ENCODE measurements around the gene PDGFRA. TPM values are rescaled to one million over a fixed set of nuclear protein-coding genes. Genes with fewer than 3 reads are reported as not detected.

Gene PDGFRA
- total and polyA plus RNA-seq, 8 donors, result 8.2 to 371 (median 52.4) TPM

- H3K4me1 ChIP-seq, result peaks cover 7 to 18% (median 13%) of the 10 kb centered on the region in 4 donors
- peaks cover 0 to 43% (median 13%) of the 10 kb centered on the region in 3 donors for H3K27me3 ChIP-seq
- DNase-seq, result no peak
- H3K9me3 ChIP-seq, result no peaks in the 10 kb centered on the region
- no peak overlapping the region for H3K4me3 ChIP-seq
- no peaks in the 10 kb centered on the region for H3K36me3 ChIP-seq
- 45 to 63% (median 55%) methylated on average over 6 of the region's 6 CpGs for WGBS, 5 donors
- TF ChIP-seq EP300 (IDR thresholded peaks at IDR 0.05), result no peak
- TF ChIP-seq POLR2A (IDR thresholded peaks at IDR 0.05), result no peak
- TF ChIP-seq POLR2AphosphoS5 (IDR thresholded peaks at IDR 0.05), result no peak
- TF ChIP-seq, protein P1, sequence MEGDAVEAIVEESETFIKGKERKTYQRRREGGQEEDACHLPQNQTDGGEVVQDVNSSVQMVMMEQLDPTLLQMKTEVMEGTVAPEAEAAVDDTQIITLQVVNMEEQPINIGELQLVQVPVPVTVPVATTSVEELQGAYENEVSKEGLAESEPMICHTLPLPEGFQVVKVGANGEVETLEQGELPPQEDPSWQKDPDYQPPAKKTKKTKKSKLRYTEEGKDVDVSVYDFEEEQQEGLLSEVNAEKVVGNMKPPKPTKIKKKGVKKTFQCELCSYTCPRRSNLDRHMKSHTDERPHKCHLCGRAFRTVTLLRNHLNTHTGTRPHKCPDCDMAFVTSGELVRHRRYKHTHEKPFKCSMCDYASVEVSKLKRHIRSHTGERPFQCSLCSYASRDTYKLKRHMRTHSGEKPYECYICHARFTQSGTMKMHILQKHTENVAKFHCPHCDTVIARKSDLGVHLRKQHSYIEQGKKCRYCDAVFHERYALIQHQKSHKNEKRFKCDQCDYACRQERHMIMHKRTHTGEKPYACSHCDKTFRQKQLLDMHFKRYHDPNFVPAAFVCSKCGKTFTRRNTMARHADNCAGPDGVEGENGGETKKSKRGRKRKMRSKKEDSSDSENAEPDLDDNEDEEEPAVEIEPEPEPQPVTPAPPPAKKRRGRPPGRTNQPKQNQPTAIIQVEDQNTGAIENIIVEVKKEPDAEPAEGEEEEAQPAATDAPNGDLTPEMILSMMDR (IDR thresholded peaks at IDR 0.05), result no peak
- intact Hi-C loops (cut with DNase I; ENCODE audit: low total_unique reads), result loop anchor here (5.0 kb wide), 1 partner anchor 1021 kb away; no protein-coding TSS in a partner anchor
- no peak overlapping the region for H3K27ac ChIP-seq
Measured at GRCh38 chr4:54218736-54219135, 10.4 kb upstream of the PDGFRA start.

DNA sequence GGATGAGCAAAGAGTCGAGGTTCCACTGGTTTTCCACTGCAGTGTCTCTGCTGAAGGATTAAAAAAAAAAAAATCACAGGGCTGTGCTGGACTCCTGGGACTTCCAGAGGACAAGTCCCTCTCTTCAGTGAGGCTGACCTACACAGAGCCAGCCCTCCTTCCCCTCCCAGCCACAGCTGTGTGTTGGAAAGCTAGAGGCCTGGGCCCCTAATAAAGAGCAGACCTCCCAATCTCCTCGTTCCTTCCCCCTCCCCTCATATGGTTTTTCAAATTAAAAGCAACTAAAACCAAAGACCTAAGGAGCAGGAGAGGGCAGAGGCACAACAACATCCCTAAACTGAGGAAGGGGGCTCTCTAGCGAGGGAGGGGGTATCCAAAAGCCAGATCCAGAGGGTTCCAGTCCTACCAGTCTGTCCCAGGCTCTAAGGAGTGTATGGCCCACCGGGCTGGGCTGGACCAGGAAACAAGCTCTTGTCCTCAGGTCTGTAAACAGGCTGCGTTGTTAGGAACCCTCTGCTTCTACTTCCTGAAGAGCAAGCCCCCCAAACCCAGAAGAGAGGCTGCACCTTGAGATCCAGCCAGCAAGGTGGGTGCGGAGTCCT is 4.0 kb upstream of the PDGFRA start:
- intact Hi-C loops (cut with DNase I; ENCODE audit: low total_unique reads), result loop anchor here (5.0 kb wide), 1 partner anchor 298 kb away; no protein-coding TSS in a partner anchor
- Histone ChIP-seq H3K27me3 (peaks cover 7 to 81% (median 57%) of the 10 kb centered on the region in 3 donors), H3K27ac (peak overlapping the region in 4 of 5 donors; percentile 18 to 80 (median 60))

GRCh38 chr4:54225598-54226403 is 3.3 kb upstream of the PDGFRA start:
- H3K9me3 ChIP-seq, result no peaks in the 10 kb centered on the region
- H3K27ac ChIP-seq, result peak overlapping the region in 4 of 5 donors; percentile 25 to 80 (median 60)
- no peaks in the 10 kb centered on the region for H3K36me3 ChIP-seq
- H3K27me3 ChIP-seq, result peaks cover 10 to 89% (median 64%) of the 10 kb centered on the region in 3 donors
- peaks cover 28 to 53% (median 48%) of the 10 kb centered on the region in 4 donors for H3K4me1 ChIP-seq
- H3K4me3 ChIP-seq, result peak overlapping the region; percentile 26 to 54 (median 36)
- 10 to 24% (median 12%) methylated on average over 30 to 33 of the region's 33 CpGs for WGBS, 5 donors
- DNase-seq, result peak in 1 of 2 donors; percentile 58
- TF ChIP-seq POLR2A (IDR thresholded peaks at IDR 0.05) (no peak), EP300 (IDR thresholded peaks at IDR 0.05) (no peak), POLR2AphosphoS5 (IDR thresholded peaks at IDR 0.05) (no peak)
- TF ChIP-seq, protein P1 (IDR thresholded peaks at IDR 0.05), result no peak
- intact Hi-C loops (cut with DNase I; ENCODE audit: low total_unique reads), result loop anchor here (5.0 kb wide), 1 partner anchor 298 kb away; no protein-coding TSS in a partner anchor

More for the DNA sequence above, 4.0 kb upstream of the PDGFRA start:
- Histone ChIP-seq H3K9me3 (no peaks in the 10 kb centered on the region), H3K4me3 (peak overlapping the region in 3 of 4 donors; percentile 26 to 54 (median 35)), H3K36me3 (no peaks in the 10 kb centered on the region), H3K4me1 (peaks cover 21 to 46% (median 41%) of the 10 kb centered on the region in 4 donors)
- TF ChIP-seq, protein P1 (IDR thresholded peaks at IDR 0.05), result no peak
- TF ChIP-seq POLR2AphosphoS5 (IDR thresholded peaks at IDR 0.05) (no peak), EP300 (IDR thresholded peaks at IDR 0.05) (no peak), POLR2A (IDR thresholded peaks at IDR 0.05) (no peak)
- DNase-seq, result peak in 1 of 2 donors; percentile 75
- WGBS, 5 donors, result 25 to 36% (median 27%) methylated on average over 4 to 6 of the region's 6 CpGs

Measured in stomach (tissue), 9 donors.